ENCODE results near the gene NUMBL. TPM values are rescaled to one million over a fixed set of nuclear protein-coding genes. Genes with fewer than 3 reads are reported as not detected.
"Not testable (repeated sequence)": the region's sequence is repeated elsewhere in the genome, so short reads cannot be mapped to it uniquely, and the experiment has no call there.

NUMBL gene
- total and polyA plus RNA-seq, 9 donors = 14.6 to 39.5 (median 32.7) TPM

- H3K4me3 ChIP-seq (ENCODE audit: low read length); H3K27ac ChIP-seq (ENCODE audit: low read length); H3K27me3 ChIP-seq (ENCODE audit: control insufficient read depth, insufficient read depth, low read length); DNase-seq; H3K9me3 ChIP-seq (replicated peaks; ENCODE audit: control insufficient read depth, low read depth, low read length); H3K4me1 ChIP-seq (ENCODE audit: control insufficient read depth, insufficient read depth, low read length): not testable (repeated sequence)
- WGBS (ENCODE audit: insufficient coverage) = 100% methylated on average over 2 of the region's 14 CpGs
- H3K36me3 ChIP-seq (ENCODE audit: control insufficient read depth, insufficient read depth, low read length) = peaks cover 60% of the 10 kb centered on the region
Observed at GRCh38 chr19:40624369-40625153, 65.9 kb downstream of the NUMBL start.

- Histone ChIP-seq H3K36me3 (ENCODE audit: control insufficient read depth, insufficient read depth, low read length) (peaks cover 69% of the 10 kb centered on the region), H3K9me3 (replicated peaks; ENCODE audit: control insufficient read depth, low read depth, low read length) (no peaks in the 10 kb centered on the region), H3K27ac (ENCODE audit: low read length) (no peak overlapping the region), H3K4me1 (ENCODE audit: control insufficient read depth, insufficient read depth, low read length) (no peaks in the 10 kb centered on the region), H3K27me3 (ENCODE audit: control insufficient read depth, insufficient read depth, low read length) (peaks cover 3% of the 10 kb centered on the region), H3K4me3 (ENCODE audit: low read length) (no peak overlapping the region)
- no peak for DNase-seq
- 49% methylated on average over 33 of the region's 41 CpGs for WGBS (ENCODE audit: insufficient coverage)
Observed at GRCh38 chr19:40623403-40624251, 66.8 kb downstream of the NUMBL start.

DNA sequence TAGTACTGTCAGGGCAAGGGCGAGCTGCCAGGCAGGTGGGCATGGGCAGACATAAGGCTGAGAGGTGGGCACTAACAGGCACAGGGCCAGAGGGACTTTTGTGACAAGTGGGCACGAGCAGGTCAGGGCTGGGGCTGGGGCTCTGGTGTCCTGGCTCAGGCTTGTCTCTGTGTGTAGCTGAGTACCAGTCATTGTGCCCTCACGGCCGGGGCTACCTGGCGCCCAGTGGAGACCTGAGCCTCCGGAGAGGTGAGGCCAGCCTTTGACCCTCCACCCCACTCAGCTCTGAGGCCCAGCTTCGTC, 67.7 kb downstream of the NUMBL start:
- H3K36me3 ChIP-seq (ENCODE audit: control insufficient read depth, insufficient read depth, low read length) = peaks cover 70% of the 10 kb centered on the region
- H3K27me3 ChIP-seq (ENCODE audit: control insufficient read depth, insufficient read depth, low read length) = peaks cover 3% of the 10 kb centered on the region
- H3K27ac ChIP-seq (ENCODE audit: low read length) = no peak overlapping the region
- DNase-seq = no peak
- H3K9me3 ChIP-seq (replicated peaks; ENCODE audit: control insufficient read depth, low read depth, low read length) = no peaks in the 10 kb centered on the region
- H3K4me1 ChIP-seq (ENCODE audit: control insufficient read depth, insufficient read depth, low read length) = no peaks in the 10 kb centered on the region
- H3K4me3 ChIP-seq (ENCODE audit: low read length) = no peak overlapping the region
- WGBS (ENCODE audit: insufficient coverage) = 83% methylated on average over 7 of the region's 7 CpGs

- 95% methylated on average over 21 of the region's 24 CpGs for WGBS (ENCODE audit: insufficient coverage)
- H3K9me3 ChIP-seq (replicated peaks; ENCODE audit: control insufficient read depth, low read depth, low read length) = no peaks in the 10 kb centered on the region
- no peak overlapping the region for H3K27ac ChIP-seq (ENCODE audit: low read length)
- DNase-seq = no peak
- H3K36me3 ChIP-seq (ENCODE audit: control insufficient read depth, insufficient read depth, low read length) = peaks cover 64% of the 10 kb centered on the region
- H3K4me1 ChIP-seq (ENCODE audit: control insufficient read depth, insufficient read depth, low read length) = no peaks in the 10 kb centered on the region
- no peak overlapping the region for H3K4me3 ChIP-seq (ENCODE audit: low read length)
- H3K27me3 ChIP-seq (ENCODE audit: control insufficient read depth, insufficient read depth, low read length) = peaks cover 3% of the 10 kb centered on the region
Observed at GRCh38 chr19:40621966-40622772, 68.3 kb downstream of the NUMBL start.

DNA sequence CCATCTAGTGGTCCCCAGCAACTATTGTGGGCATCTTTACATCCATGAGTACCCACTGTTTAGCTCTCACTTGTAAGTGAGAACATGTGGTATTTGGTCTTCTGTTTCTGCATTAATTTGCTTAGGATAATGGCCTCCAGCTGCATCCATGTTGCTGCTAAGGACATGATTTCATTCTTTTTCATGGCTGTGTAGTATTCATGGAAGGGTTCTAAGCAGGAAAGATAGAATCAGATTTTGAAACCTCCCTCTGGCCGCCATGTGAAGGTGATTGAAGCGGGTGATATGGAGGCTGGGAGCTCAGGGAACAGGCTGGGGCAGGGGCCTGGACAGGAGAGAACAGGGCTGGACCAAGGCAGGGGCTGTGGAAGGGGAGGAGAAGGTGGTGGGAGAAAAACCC, 69.2 kb downstream of the NUMBL start:
- Histone ChIP-seq H3K27me3 (ENCODE audit: control insufficient read depth, insufficient read depth, low read length) (peaks cover 3% of the 10 kb centered on the region), H3K4me3 (ENCODE audit: low read length) (no peak overlapping the region), H3K36me3 (ENCODE audit: control insufficient read depth, insufficient read depth, low read length) (peaks cover 60% of the 10 kb centered on the region), H3K9me3 (replicated peaks; ENCODE audit: control insufficient read depth, low read depth, low read length) (no peaks in the 10 kb centered on the region), H3K27ac (ENCODE audit: low read length) (no peak overlapping the region), H3K4me1 (ENCODE audit: control insufficient read depth, insufficient read depth, low read length) (no peaks in the 10 kb centered on the region)
- no peak for DNase-seq
- 97% methylated on average over 2 of the region's 2 CpGs for WGBS (ENCODE audit: insufficient coverage)

DNA sequence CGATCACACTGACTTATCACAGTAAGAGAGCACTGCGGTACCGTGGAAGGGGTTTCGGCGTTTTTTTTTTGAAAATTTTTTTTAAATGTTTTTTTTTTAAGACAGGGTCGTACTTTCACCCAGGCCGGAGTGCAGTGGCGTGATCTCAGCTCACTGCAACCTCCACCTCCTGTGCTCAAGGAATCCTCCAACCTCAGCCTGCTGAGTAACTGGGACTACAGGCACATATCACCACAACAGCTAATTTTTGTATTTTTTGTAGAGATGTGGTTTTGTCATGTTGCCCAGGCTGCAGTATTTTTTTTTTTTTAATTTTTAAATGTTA, 70.3 kb downstream of the NUMBL start:
- peaks cover 3% of the 10 kb centered on the region for H3K27me3 ChIP-seq (ENCODE audit: control insufficient read depth, insufficient read depth, low read length)
- peaks cover 52% of the 10 kb centered on the region for H3K36me3 ChIP-seq (ENCODE audit: control insufficient read depth, insufficient read depth, low read length)
- H3K9me3 ChIP-seq (replicated peaks; ENCODE audit: control insufficient read depth, low read depth, low read length) = no peaks in the 10 kb centered on the region
- H3K27ac ChIP-seq (ENCODE audit: low read length) = no peak overlapping the region
- no peaks in the 10 kb centered on the region for H3K4me1 ChIP-seq (ENCODE audit: control insufficient read depth, insufficient read depth, low read length)
- DNase-seq = no peak
- no peak overlapping the region for H3K4me3 ChIP-seq (ENCODE audit: low read length)
- WGBS (ENCODE audit: insufficient coverage) = 80% methylated on average over 1 of the region's 8 CpGs

DNA sequence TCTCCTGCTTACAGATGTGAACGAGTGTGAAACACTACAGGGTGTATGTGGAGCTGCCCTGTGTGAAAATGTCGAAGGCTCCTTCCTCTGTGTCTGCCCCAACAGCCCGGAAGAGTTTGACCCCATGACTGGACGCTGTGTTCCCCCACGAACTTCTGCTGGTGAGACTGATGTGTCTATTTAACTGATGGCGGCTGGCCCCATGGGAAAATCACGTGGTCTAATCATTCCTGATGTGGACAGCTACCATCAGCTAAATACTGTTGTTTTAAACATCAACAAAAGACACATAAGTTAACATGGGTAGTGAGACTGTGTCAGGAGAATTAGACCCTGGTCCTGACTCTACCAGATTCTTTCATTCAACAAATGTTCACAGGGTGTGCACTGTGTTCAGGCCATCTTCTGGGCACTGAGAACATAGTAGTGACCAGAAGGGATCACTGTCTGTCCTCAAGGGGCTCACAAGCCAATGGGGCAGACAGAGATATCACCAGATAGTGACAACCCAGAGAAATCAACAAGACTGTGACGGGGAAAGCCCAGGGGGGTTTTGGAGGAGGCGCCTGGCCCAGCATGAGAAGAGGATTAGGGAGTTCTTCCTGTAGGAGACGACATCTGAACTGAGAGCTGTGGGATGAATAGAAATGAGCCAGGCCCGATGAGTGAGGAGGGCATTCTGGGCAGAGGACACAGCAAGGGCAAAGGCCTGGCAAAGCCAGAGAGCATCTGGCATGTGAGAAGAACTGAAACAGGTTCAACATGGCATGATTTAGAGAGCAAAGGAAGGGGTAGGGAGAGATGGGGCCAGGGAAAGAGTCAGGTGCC, 70.9 kb downstream of the NUMBL start:
- Histone ChIP-seq H3K9me3 (replicated peaks; ENCODE audit: control insufficient read depth, low read depth, low read length) (no peaks in the 10 kb centered on the region), H3K27ac (ENCODE audit: low read length) (no peak overlapping the region), H3K4me1 (ENCODE audit: control insufficient read depth, insufficient read depth, low read length) (peaks cover 4% of the 10 kb centered on the region), H3K4me3 (ENCODE audit: low read length) (no peak overlapping the region), H3K27me3 (ENCODE audit: control insufficient read depth, insufficient read depth, low read length) (peaks cover 5% of the 10 kb centered on the region), H3K36me3 (ENCODE audit: control insufficient read depth, insufficient read depth, low read length) (peaks cover 52% of the 10 kb centered on the region)
- no peak for DNase-seq
- WGBS (ENCODE audit: insufficient coverage) = 76% methylated on average over 8 of the region's 11 CpGs

DNA sequence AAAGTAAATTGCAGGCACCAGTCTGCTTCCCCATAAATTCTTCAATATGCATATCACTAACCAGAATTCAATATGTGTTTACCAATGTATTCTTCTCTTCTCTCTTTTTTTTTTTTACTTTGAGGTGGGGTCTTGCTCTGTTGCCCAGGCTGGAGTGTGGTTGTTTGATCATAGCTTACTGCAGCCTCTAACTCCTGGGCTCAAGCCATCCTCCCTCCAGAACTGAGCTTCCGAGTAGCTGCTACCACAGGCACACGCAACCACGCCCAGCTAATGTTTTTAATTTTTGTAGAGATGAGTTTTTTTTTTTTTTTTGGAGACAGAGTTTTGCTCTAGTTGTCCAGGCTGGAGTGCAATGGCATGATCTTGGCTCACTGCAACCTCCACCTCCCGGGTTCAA, 72.5 kb downstream of the NUMBL start:
- WGBS (ENCODE audit: insufficient coverage) = no CpG with 5 or more reads among the region's 4 CpGs
- DNase-seq = no peak
- peaks cover 10% of the 10 kb centered on the region for H3K27me3 ChIP-seq (ENCODE audit: control insufficient read depth, insufficient read depth, low read length)
- peaks cover 44% of the 10 kb centered on the region for H3K36me3 ChIP-seq (ENCODE audit: control insufficient read depth, insufficient read depth, low read length)
- peaks cover 11% of the 10 kb centered on the region for H3K4me1 ChIP-seq (ENCODE audit: control insufficient read depth, insufficient read depth, low read length)
- H3K27ac ChIP-seq (ENCODE audit: low read length) = no peak overlapping the region
- H3K9me3 ChIP-seq (replicated peaks; ENCODE audit: control insufficient read depth, low read depth, low read length) = no peaks in the 10 kb centered on the region
- no peak overlapping the region for H3K4me3 ChIP-seq (ENCODE audit: low read length)

- Histone ChIP-seq H3K27ac (ENCODE audit: low read length) (no peak overlapping the region), H3K36me3 (ENCODE audit: control insufficient read depth, insufficient read depth, low read length) (peaks cover 44% of the 10 kb centered on the region), H3K27me3 (ENCODE audit: control insufficient read depth, insufficient read depth, low read length) (peaks cover 11% of the 10 kb centered on the region), H3K4me1 (ENCODE audit: control insufficient read depth, insufficient read depth, low read length) (peaks cover 11% of the 10 kb centered on the region), H3K9me3 (replicated peaks; ENCODE audit: control insufficient read depth, low read depth, low read length) (no peaks in the 10 kb centered on the region), H3K4me3 (ENCODE audit: low read length) (no peak overlapping the region)
- DNase-seq = peak; percentile 11
- 96% methylated on average over 13 of the region's 17 CpGs for WGBS (ENCODE audit: insufficient coverage)
Observed at GRCh38 chr19:40616941-40617340, 73.5 kb downstream of the NUMBL start.
